Erythroblast (primary cell): ENCODE measurements around the gene EVI2B.

ENCODE experiments used
- GATA1 ChIP-seq: IDR thresholded peaks from 2 replicates; pipeline ENCODE4 v1.6.1; 2011; ENCODE audit warnings: low read depth, mild to moderate bottlenecking, control low read depth, low read length, moderate library complexity
- POLR2A ChIP-seq: IDR thresholded peaks from 2 replicates; pipeline ENCODE4 v1.6.1; 2011; ENCODE audit warnings: mild to moderate bottlenecking, low read length

DNA sequence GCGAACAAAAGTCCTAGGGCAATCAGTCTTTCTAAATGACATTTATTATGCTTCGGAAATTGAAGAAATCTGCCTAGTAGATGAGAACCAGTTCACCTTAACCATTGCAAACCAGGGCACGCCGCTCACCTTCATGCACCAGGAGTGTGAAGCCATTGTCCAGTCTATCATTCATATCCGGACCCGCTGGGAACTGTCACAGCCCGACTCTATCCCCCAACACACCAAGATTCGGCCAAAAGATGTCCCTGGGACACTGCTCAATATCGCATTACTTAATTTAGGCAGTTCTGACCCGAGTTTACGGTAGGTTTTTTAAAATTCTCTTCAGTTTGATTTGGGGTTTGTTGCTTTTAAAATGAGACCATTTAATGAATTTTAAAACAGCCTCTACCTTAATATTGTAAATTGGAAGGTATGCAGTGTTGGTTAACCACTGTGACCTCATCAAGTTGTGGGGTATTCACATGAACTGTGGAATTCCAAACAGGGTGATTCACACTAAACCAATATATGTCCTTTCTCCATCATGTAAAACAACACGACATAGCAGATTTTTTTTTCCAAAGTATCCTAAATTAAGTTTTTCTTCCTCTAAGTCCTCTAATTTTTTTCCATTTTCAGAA lies 13.8 kb upstream of the EVI2B start:
- no peak for TF ChIP-seq POLR2A
- TF ChIP-seq GATA1, result no peak
